Right hindlimb (tissue), 1 donor: ENCODE data around the gene HIGD2B.
"Not testable (repeated sequence)": the region's sequence is repeated elsewhere in the genome, so short reads cannot be mapped to it uniquely, and the experiment has no call there.

Experiments
- DNase-seq: peaks from one replicate; pipeline ENCODE4 v3.0.0-alpha.2; 2018

Gene HIGD2B, protein sequence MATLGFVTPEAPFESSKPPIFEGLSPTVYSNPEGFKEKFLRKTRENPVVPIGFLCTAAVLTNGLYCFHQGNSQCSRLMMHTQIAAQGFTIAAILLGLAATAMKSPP

GRCh38 chr15:72685925-72686794, at the start of gene HIGD2B, which contains the start of gene BBS4:
HIGD2B (minus strand) TSS chr15:72686182; CDS start chr15:72676374, 9,808 bp downstream.
BBS4 (plus strand) TSS chr15:72686207; CDS start chr15:72686228, 21 bp downstream.
- peak; percentile 95 for DNase-seq

- DNase-seq: no peak
Measured at GRCh38 chr15:72735111-72735510, 49.1 kb upstream of the HIGD2B start.

GRCh38 chr15:72733941-72734738, 48.2 kb upstream of the HIGD2B start:
- no peak for DNase-seq

- no peak for DNase-seq
Measured at GRCh38 chr15:72732516-72732915, 46.5 kb upstream of the HIGD2B start.

GRCh38 chr15:72732086-72732485, 46.1 kb upstream of the HIGD2B start:
- no peak for DNase-seq

DNA sequence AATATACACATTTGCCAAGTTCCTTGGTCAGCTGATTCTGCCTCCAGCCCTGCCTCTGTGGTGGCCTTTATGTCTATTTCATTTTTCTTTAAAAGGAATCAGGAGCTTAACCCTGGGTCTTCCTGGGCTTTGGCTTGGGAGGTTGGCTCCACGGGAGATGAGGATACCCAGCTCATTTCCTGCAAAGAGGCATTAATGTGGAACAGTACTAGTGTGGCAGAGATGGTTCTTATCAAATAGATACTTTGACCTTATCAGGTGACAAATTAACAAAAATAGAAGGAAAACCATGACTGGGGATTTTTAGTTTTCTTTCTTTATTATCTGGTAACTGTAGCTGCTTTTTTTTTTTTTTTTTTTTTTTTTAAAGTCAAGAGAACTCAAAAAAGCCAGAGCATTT, 42.8 kb upstream of the HIGD2B start:
- no peak for DNase-seq

- DNase-seq: not testable (repeated sequence)
Measured at GRCh38 chr15:72728249-72728648, 42.3 kb upstream of the HIGD2B start.

DNA sequence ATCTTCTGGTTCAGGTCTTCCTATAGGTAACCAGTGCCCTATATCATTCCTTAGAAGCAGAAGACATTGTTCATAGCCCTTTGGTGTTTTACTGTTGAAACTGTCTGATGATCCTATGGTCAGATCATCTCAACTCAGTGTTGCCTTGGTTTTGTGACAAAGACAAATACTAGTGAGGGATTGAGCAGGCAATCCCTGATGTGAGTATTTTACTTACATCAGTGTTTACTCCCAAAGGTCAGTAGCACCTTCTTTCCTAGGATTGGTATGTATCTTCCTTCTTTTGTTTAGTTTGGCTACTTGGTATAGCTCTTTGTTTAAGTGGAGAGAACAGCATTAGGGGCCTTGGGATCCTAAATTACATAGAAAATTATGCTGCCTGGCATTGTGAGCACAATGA, 41.2 kb upstream of the HIGD2B start:
- DNase-seq: no peak

- DNase-seq: not testable (repeated sequence)
Measured at GRCh38 chr15:72725851-72726250, 39.9 kb upstream of the HIGD2B start.

DNA sequence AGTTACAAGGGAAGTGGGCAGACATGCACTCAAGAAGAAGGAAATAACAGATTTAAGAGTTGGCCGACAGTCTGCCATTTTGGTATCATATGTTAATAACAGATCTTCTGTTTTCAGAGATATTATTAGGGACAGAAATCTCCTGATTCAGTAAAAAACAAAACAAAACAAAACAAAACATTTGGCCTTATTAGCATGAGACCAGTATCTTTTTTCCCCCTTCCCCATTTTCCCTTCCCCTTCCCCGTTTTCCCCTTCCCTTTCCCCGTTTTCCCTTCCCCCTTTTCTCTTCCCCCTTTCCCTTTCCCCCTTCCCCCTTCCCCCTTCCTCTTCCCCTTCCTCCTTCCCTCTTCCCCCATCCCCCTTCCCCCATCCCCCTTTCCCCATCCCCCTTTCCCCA, 39.5 kb upstream of the HIGD2B start:
- no peak for DNase-seq

DNA sequence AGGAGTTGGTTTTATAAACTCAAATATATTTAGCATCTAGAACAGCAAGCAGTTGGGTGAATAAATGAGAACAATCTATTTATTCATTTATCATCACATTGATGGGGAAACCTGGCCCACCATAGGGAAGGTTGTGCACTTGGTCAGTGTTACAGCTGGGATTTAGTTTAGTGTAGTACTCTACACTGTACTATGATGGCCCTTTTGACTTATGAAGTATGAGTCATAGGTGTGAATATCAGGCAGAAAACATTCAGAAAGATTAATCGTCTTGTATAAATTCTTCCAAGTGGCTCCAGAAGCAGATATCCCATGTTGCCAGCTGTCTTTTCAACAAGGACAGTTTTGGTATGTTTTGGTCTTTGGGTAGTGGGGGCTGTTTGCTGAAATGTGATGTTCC, 38.0 kb upstream of the HIGD2B start:
- no peak for DNase-seq

- DNase-seq: peak; percentile 71
Measured at GRCh38 chr15:72722071-72722696, 36.2 kb upstream of the HIGD2B start.

DNA sequence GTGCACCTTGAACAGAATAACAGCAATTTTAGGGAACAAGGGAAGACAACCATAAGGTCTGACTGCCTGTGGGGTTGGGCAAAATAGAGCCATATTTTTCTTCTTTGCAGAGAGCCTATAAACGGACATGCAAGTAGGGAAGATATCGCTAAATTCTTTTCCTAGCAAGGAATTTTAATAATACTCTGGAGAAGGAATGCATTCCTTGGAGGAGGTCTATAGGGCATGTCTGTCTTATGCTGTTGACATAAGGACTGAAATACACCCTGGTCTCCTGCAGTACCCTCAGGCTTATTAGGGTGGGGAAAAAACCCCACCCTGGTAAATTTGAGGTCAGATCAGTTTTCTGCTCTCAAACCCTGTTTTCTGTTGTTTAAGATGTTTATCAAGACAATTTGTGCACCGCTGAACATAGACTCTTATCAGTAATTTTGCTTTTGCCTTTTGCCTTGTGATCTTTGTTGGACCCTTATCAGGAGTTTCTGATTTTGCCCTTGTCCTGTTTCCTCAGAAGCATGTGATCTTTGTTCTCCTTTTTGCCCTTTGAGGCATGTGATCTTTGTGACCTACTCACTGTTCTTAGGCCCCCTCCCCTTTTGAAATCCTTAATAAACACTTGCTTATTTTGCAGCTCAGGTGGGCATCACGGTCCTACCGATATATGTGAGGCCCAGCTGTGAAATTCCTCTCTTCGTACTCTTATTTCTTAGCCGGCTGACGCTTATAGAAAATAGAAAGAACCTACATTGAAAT, 22.7 kb upstream of the HIGD2B start:
- not testable (repeated sequence) for DNase-seq

- DNase-seq: no peak
Measured at GRCh38 chr15:72706266-72706665, 20.3 kb upstream of the HIGD2B start.

DNA sequence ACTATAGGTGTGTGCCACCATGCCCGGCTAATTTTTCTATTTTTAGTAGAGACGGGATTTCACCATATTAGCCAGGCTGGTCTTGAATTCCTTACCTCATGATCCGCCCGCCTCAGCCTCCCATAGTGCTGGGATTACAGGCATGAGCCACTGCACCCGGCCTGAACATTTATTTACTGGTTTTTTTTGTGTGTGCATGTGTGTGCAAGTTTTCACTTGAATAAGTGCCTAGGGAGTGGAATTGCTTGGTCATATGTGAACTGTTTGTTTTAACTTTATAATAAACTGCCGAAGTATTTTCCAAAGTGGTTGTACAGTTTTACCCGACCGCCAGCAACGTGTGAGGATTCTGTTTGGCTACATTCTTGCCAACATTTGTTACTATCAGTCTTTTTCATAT, 14.1 kb upstream of the HIGD2B start:
- DNase-seq: no peak

GRCh38 chr15:72698938-72699337, 13.0 kb upstream of the HIGD2B start:
- no peak for DNase-seq

- DNase-seq: no peak
Measured at GRCh38 chr15:72690938-72691337, 5.0 kb upstream of the HIGD2B start.

DNA sequence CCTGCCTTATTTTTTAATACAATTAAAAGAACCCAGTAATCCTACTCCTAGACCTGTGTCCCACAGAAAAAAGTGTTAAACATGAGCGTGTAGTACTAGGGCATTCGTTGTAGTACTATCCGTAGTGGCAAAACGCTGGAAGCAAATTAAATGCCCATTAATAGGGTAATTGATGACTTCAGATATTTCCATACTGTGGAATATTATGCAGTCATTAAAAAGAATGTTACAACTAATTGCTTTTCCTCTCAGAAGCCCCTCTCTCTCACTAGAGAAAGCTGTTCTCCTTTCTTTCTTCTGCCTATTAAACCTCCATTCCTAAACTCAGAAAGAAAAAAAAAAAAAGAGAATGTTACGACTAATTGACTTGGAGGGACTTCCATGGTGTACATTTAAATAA, 2.7 kb upstream of the HIGD2B start:
- DNase-seq: no peak

GRCh38 chr15:72685301-72685924, 569 bp downstream of the HIGD2B start:
- no peak for DNase-seq

DNA sequence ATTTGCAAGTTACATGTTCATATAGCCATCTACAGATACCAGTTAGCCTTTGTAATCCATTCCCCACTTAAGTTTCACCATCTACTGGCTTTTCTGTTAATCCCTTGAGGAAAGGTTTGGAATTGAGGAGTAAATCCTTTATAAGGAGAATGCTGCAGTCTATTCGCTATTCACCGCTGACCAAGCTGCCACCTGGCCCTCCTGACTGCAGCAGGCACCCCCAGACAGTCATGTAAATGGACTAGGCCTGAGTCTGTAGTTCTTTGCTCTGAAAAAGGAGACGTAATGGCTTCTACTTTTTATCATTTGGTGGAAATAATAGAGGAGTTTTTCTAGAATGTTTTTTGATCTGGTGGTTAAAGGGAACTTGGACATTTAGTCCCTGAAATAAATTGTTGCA, 3.2 kb downstream of the HIGD2B start:
- no peak for DNase-seq

DNA sequence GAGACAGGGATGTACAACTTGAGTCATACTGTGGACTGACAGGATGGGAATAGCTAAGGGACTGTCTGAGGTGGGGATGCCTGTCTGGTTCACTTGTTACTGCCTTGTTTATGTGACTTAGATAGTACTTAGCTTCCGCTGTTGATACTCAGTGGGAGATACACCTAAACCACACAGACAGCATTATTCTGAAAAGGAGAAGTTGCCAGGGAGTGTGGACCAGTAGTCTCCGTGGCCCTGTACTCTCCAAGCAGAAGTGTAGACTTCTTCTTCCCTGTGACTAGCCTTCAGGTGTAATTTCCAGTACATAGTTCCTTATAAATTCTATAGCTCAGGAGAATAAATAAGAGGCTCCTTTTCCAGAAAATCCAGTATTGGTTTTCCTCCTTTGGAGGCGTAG, 5.1 kb downstream of the HIGD2B start:
- no peak for DNase-seq

DNA sequence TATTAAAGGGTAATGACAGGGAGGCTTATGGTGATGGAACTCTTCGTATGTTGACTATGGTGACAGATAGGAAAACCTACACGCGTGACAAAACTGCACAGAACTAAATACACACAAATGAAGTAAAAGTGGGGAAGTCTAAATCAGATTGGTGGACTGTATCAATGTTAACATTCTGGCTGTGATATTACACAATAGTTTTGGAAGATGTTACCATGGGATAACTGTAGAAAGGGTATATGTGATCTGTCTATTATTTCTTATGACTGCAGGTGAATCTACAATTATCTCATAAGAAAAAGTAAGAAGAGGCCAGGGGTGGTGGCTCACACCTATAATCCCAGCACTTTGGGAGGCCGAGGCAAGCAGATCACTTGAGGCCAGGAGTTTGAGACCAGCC, 9.1 kb downstream of the HIGD2B start:
- no peak for DNase-seq
